GM12864 (cell line): ENCODE measurements around the gene FKBP1A.

Experiments used
- DNase-seq: peaks from one replicate; pipeline ENCODE4 v3.0.0-alpha.2; 2011; ENCODE audit warnings: low read depth
- H3K4me3 ChIP-seq: 2 replicates; pipeline ENCODE4 v1.5.1; 2011; ENCODE audit warnings: mild to moderate bottlenecking, low read depth, low read length, control low read depth
- TF ChIP-seq, protein P1 (sequence below): IDR thresholded peaks from 2 replicates; pipeline ENCODE4 v1.5.1; 2011; ENCODE audit warnings: low read depth, mild to moderate bottlenecking, moderate library complexity, low read length, control low read depth, inconsistent platforms; ENCODE audit errors: missing control alignments

The FKBP1A gene

DNA sequence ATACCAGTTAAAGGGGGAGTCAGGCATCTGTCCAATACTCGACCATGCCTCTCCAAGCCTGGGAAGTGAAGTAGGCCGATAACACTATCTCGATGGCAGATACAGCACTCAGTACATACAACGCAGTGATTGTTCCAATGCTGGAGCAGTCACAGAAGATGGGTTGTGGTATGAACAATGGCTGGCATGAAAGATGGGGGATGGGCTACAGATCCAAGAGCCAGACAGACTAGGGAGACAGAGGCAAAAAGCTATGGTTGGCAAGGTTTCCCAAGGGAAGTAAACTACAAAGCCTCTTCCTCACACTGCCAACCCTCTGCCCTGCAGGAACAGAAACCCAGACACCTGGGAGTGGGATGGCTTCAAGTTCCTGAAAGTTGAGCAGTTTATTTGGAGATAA is 19.2 kb downstream of the FKBP1A start:
- TF ChIP-seq, protein P1, sequence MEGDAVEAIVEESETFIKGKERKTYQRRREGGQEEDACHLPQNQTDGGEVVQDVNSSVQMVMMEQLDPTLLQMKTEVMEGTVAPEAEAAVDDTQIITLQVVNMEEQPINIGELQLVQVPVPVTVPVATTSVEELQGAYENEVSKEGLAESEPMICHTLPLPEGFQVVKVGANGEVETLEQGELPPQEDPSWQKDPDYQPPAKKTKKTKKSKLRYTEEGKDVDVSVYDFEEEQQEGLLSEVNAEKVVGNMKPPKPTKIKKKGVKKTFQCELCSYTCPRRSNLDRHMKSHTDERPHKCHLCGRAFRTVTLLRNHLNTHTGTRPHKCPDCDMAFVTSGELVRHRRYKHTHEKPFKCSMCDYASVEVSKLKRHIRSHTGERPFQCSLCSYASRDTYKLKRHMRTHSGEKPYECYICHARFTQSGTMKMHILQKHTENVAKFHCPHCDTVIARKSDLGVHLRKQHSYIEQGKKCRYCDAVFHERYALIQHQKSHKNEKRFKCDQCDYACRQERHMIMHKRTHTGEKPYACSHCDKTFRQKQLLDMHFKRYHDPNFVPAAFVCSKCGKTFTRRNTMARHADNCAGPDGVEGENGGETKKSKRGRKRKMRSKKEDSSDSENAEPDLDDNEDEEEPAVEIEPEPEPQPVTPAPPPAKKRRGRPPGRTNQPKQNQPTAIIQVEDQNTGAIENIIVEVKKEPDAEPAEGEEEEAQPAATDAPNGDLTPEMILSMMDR: no peak

GRCh38 chr20:1373036-1373435 is 19.8 kb downstream of the FKBP1A start:
- no peak for DNase-seq
- TF ChIP-seq, protein P1: no peak
- no peak overlapping the region for H3K4me3 ChIP-seq

More for the DNA sequence above, 19.2 kb downstream of the FKBP1A start:
- H3K4me3 ChIP-seq: no peak overlapping the region
- DNase-seq: no peak

- no peak overlapping the region for H3K4me3 ChIP-seq
- no peak for DNase-seq
- TF ChIP-seq, protein P1: no peak
Observed at GRCh38 chr20:1371830-1372539, 20.9 kb downstream of the FKBP1A start.

DNA sequence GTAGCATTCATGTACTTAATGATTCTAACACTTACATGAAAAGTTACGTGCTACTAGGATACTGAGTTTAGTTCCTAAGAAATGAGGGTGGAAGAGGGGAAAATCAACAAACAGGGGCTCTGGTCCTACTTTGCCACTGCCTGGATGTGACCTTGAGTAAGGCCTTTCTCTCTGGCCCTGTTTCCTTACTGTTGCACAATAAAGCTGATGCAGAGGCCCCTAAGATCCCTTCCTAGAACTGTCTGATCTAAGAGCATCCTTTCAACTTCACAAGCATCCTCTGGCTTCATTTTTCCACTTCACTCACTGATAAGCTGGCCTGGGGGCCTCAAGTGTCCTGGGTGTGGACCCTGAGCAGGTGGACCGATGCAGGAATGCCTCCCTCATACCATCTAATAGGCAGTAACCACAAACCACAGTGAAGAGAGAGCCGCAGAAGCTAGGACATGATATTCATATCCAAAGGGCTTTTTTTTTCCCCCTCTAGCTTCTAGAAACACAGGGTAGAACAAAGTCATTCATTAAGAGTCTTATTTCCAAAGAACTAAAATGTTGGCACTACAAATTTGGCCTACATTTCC is 21.6 kb downstream of the FKBP1A start:
- no peak for DNase-seq
- TF ChIP-seq, protein P1: no peak
- no peak overlapping the region for H3K4me3 ChIP-seq

GRCh38 chr20:1370548-1371110 is 22.2 kb downstream of the FKBP1A start:
- no peak for DNase-seq
- TF ChIP-seq, protein P1: no peak
- H3K4me3 ChIP-seq: no peak overlapping the region

GRCh38 chr20:1369970-1370369 is 22.9 kb downstream of the FKBP1A start:
- no peak for DNase-seq
- H3K4me3 ChIP-seq: no peak overlapping the region
- TF ChIP-seq, protein P1: no peak
